Measurements from ENCODE around the gene LMO2.

LMO2 gene

DNA sequence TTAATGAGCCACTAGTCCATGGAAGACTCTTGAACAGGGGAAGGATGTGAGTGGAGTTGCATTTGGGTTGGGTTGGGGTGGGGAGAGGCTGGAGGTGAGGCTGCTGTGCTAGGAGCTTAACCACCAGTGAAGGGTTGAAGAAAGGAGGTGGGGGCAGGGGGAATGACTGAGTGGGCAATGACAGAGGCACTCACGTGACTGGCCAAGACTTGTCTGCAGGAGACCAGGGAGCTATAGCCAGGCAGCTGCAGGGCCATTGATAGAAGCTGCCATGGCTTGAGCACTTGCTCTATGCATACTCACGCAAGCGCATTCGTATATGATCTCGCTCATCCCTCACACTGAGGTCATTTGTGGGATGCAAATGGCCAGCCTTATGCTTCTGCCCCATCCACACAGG lies 4.0 kb downstream of the LMO2 start:
- no peak for DNase-seq (ENCODE audit: low spot score)

DNA sequence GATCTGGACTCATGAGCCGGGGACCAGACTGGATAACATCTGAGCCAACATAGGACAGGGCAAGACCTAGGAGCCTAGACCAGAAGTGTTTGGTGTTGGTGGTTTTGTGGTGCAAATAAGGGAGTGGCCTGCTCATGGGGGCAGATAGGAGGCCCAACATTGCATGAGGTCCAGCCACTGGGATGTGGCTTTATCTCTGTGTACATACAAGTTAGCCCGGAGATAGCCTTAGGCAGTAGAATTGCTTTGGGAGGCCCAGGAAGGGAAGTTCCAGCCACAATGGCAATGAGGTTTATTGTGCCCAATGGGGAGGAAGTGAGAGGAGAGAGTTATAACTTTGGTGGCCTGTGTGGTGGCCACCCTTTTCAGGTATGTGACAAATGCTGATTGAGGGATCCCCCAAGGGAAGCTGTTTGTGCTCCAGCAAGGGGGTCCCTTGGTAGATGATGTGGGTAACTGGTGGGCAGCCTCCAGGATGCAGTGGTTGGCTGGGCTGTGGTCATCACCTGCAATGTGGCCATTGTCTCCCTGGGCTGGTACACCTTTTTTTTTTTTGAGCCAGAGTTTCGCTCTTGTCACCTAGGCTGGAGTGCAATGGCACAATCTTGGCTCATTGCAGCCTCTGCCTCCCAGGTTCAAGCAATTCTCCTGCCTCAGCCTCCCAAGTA lies 6.4 kb downstream of the LMO2 start:
- peak; percentile 64 for DNase-seq (ENCODE audit: low spot score)

DNA sequence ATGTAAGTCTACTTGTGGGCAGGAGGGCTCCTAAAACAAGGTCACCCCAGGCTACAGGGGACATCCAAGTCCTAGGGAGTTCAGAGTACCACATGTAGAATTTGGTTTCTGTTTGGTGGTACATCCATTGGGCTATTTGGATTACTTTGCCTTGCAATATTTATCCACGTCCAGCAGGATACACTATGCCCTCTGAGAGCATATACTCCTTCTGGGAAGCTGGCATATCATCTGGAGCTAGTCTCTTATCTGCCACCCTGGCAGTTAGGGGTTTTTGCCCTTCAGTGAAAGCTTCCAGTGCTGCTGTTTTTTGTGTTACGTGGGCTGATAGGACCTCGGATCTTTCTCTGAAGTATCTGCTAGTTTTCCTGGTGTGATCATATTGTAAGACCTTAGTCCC lies 7.3 kb downstream of the LMO2 start:
- no peak for DNase-seq (ENCODE audit: low spot score)

GRCh38 chr11:33884035-33884434 lies 7.8 kb downstream of the LMO2 start:
- DNase-seq (ENCODE audit: low spot score), result no peak

DNA sequence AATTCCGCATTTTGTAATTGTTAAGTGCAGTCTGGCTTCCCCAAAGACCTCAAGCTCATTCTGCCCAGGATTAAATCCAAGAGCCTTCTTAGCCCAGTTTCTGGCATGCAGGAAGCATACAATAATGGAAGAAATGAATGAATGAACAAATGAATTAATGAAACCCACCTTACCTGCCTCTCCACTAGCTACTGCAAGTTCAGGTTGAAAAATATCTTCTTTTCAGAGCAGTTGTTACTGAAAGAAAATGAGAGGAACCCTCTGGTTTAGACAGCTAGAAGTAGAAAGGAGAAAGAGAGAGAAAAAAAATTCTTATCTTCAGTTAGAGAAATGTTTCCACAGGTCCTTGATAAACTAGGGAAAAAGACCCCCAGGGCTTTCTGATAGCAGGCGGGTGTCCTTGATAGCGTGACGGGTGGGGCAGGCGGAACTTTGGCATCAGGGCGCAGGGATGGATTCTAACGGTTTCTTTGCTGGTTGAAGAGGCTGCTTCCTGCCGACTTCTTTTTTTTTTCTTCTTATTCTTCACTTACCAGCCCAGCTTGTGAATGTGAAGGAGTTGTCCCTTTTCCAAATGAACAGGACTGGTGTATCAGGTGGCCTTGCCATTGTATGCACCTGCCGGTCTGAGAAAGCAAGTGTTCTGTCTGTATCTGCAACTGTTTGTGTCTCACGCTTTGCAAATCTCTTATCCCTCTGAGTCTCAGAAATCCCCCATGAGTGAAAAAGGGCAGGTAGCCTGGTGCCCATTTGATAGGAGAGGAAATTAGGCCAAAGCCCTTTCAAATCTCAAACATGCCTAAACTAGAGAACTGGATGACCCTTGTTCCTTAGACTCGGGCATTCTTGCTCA lies 10.0 kb downstream of the LMO2 start:
- peak; percentile 57 for DNase-seq (ENCODE audit: low spot score)

- no peak for DNase-seq (ENCODE audit: low spot score)
These were observed 10.9 kb downstream of the LMO2 start for GRCh38 chr11:33880979-33881378.

- DNase-seq (ENCODE audit: low spot score), result peak; percentile 58
These were observed 12.5 kb downstream of the LMO2 start for GRCh38 chr11:33879375-33879774.

GRCh38 chr11:33877038-33877437 lies 14.8 kb downstream of the LMO2 start:
- no peak for DNase-seq (ENCODE audit: low spot score)

DNA sequence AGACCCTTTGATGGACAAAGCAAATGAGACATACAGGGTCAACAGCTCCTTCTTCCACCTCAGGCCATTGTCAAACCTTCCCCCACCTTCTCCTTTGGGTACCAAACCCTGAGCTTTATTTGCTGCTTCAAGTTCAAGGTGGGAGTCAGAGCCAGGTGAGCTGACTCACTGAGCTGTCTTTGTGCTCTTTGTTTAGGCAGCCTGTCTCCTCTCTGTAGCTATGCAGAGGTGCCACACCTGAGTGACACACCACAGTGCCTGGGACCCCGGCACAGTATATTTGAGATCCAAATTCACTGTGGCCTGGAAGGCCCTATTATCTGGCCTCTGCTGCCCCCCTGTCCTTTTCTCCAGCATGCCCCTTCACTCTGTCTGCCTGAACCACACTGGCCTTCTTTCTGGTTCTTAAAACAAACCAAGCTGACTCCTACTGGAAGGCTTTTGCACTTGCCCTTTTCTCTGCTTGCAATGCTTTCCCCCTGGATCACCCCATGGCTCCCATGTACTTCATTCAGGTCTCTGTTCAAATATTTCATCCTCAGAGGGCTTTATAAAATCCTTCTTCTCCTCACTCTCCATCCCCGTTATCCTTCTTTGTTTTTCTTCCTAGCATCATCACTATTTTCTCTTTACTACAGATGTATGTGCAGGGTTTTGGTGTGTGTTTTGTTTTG lies 16.1 kb downstream of the LMO2 start:
- no peak for DNase-seq (ENCODE audit: low spot score)

GRCh38 chr11:33874910-33875490 lies 16.9 kb downstream of the LMO2 start:
- no peak for DNase-seq (ENCODE audit: low spot score)

- no peak for DNase-seq (ENCODE audit: low spot score)
These were observed 17.4 kb downstream of the LMO2 start for GRCh38 chr11:33874433-33874832.

DNA sequence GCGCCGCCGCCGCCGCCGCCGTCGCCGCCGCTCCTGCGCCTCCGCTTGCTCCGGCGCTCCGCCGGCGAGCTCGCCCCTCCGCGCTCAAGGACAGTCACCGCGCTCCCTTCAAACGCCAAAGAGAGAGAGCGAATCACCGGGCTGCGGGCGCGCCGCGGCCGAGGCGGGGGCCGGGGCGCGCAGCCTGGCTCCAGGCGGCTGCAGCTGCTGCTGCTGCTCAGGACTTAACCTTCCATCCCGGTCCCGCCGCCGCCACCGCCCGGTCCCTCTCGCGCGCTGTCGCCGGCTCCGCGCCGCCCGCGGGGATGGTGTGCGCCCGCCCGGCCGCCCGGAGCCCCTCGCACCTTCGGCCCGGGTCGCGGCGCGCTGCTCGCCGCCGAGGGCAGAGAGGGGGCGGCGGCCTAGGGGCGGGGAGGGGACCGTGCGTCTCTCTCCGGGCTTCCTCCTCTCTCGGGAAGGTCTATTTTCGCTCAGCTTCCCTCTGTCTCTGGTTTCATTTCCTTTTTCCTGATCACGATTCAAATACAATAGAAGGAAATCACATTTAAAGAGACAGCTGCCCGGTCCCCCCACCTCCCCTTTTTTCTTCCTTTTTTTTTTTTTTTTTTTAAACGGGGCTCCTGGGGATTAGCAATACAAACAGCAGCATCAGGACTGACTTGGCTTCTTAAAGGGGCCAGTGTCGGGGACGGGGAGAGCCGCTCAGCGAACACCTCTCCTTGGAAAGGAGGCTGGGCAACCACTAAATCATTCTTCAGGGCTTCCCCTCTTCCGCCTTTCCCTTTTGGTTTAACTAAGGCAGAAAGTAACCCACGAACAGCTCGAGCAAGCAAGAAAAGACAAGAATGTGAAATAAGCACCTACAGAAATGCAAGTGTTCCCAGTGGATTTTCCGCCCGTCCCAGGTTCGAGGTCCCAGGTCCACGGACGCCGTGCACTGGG lies 22.1 kb downstream of the LMO2 start:
- peak; percentile 57 for DNase-seq (ENCODE audit: low spot score)

- DNase-seq (ENCODE audit: low spot score), result no peak
These were observed 23.0 kb downstream of the LMO2 start for GRCh38 chr11:33868647-33869461.

- DNase-seq (ENCODE audit: low spot score), result no peak
These were observed 23.8 kb downstream of the LMO2 start for GRCh38 chr11:33867996-33868646.

- DNase-seq (ENCODE audit: low spot score), result no peak
These were observed 24.3 kb downstream of the LMO2 start for GRCh38 chr11:33867561-33867960.

DNA sequence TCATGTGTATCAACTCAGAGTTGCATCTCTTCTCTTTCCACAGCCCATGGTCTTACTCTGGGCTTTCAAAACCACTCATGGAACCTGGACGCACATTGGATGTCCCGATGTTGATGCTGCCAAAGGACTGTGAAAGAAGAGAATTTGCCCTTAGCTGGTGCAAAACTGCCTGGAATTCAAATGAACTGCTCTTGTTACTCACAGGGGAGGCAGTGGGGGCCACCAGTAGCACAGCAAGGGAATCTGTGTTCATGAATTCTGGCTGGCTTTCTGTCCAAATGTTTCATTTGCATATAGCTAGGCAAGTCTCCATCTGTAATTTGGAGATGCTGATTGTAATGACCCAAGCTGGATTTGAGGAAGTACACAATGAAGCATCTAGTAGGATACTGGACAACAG lies 24.9 kb downstream of the LMO2 start:
- DNase-seq (ENCODE audit: low spot score), result no peak

GRCh38 chr11:33864479-33864878 lies 27.4 kb downstream of the LMO2 start:
- no peak for DNase-seq (ENCODE audit: low spot score)

GRCh38 chr11:33863418-33864172 lies 28.3 kb downstream of the LMO2 start:
- DNase-seq (ENCODE audit: low spot score), result no peak

GRCh38 chr11:33861941-33862589 lies 29.8 kb downstream of the LMO2 start:
- DNase-seq (ENCODE audit: low spot score), result no peak

Data from hematopoietic multipotent progenitor cell treated with erythropoietin and hydrocortisone succinate and interleukin-3 and kit ligand, for 15 days (in vitro differentiated cells).